Activated CD4-positive, CD25-positive, alpha-beta regulatory T cell treated with anti-CD3 and anti-CD28 coated beads, Interleukin-2, amount 50 U/mL, for 16 hours (primary cell): ENCODE measurements around the gene MAP4K1.
"Not testable (repeated sequence)": the region's sequence is repeated elsewhere in the genome, so short reads cannot be mapped to it uniquely, and the experiment has no call there.

ENCODE experiments used
- DNase-seq: peaks from one replicate; pipeline ENCODE4 v3.0.0-alpha.2; 2020; ENCODE audit warnings: low read depth, low spot score

The MAP4K1 gene

GRCh38 chr19:38569368-38569983, 48.3 kb downstream of the MAP4K1 start:
- no peak for DNase-seq

DNA sequence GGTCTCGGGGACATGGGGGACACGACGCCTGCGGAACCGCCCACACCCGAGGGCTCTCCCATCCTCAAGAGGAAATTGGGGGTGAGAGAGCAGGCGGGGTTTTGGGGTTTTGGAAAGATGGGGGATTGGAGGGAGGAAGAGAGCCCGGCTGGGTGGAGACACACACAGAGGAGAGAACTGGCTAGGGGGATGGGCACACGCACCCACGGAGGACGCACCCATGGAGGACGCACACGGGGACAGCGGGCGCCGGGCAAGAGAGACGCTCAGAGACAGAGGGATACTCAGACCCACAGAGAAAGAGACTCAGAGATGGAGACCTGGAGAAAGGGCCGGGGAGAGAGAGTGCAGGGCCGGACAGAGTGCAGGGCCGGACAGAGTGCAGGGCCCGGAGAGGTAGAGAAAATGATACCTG, 52.1 kb downstream of the MAP4K1 start:
- no peak for DNase-seq

- no peak for DNase-seq
Observed at GRCh38 chr19:38564981-38565690, 52.6 kb downstream of the MAP4K1 start.

DNA sequence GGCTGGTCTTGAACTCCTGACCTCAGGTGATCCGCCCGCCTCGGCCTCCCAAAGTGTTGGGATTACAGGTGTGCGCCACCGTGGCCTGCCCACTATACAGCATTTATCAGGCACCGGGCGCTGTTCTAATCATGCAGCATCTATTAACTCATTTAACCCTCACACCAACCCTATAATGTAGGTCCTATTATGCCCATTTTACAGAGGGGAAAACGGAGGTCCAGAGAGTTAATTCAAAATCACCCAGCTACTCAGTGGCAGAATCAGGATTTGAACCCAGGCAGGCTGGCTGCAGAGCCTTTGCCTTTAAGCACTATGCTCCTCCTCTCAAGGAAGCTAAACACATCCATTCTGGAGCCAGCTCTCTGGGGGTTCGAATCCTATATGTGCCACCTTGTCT, 54.3 kb downstream of the MAP4K1 start:
- DNase-seq, result no peak

DNA sequence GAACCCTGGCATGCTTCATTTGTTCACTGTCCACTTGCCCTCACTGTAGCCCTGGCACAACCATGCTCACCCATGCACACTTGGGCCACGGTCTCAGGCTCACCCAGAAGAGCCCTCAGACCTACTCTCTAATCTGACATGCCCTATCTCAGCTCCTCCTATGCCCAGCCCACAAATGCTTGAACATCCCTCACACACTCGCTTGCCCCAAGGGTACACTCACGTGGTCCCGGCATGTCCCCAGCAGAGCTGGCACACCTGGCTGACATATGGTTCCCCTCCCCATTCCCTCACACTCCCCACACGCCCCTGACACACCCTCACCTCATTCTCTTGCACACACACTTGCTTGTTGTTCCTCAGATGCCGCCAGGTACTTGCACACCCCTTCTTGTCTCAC, 55.7 kb downstream of the MAP4K1 start:
- DNase-seq, result no peak

GRCh38 chr19:38561658-38562057, 56.1 kb downstream of the MAP4K1 start:
- DNase-seq, result no peak

DNA sequence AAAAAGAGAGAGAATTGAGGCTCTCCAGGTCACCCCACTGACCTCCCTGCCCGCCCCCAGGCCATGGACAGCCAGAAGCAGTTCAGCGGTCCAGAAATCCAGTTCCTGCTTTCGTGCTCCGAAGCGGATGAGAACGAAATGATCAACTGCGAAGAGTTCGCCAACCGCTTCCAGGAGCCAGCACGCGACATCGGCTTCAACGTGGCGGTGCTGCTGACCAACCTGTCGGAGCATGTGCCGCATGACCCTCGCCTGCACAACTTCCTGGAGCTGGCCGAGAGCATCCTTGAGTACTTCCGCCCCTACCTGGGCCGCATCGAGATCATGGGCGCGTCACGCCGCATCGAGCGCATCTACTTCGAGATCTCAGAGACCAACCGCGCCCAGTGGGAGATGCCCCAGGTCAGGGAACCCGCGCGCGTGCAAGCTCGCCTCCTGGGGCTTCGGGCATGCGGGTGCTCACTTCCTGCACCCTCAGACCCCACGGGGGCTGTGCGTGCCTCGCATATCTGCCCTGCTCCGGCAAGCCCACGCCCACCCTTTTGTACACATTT, 56.6 kb downstream of the MAP4K1 start:
- no peak for DNase-seq

DNA sequence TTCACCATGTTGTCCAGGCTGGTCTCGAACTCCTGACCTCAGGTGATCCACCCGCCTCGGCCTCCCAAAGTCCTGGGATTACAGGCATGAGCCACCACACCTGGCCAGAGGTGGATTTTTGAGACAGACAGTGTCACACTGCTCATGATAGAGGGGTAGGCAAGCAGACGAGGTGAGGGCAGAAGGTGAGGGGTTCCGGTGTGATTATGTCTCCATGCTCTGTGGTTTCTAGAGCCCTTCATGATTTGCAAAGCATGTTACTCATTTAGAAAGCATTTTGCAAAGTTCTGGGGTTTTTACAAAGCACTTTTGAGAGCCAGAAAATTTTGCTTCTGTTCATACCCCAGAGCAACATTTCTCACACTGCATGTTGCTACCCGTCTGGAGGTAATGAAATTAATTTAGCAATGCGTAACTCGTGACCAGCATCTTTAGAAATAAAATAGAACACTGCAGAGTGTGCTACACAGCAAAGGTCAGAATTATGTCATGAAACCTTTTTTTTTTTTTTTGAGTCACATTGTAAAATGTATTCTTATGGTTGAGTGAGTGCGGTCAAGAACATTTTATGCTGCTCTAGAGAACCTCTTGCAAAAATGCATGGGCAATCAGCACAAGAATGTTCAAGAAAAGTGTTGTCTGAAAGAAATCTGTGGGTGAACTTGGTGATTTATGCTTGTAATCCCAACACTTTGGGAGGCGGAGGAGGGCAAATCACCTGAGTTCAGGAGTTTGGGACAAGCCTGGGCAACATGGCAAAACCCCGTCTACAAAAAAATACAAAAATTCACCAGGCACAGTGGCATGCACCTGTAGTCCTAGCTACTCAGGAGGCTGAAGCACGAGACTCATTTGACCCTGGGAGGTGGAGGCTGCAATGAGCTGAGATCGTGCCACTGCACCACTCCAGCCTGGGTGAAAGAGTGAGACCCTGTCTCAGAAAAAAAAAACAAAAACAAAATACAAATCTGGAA, 58.0 kb downstream of the MAP4K1 start:
- no peak for DNase-seq

- DNase-seq, result not testable (repeated sequence)
Observed at GRCh38 chr19:38558933-38559332, 58.8 kb downstream of the MAP4K1 start.

DNA sequence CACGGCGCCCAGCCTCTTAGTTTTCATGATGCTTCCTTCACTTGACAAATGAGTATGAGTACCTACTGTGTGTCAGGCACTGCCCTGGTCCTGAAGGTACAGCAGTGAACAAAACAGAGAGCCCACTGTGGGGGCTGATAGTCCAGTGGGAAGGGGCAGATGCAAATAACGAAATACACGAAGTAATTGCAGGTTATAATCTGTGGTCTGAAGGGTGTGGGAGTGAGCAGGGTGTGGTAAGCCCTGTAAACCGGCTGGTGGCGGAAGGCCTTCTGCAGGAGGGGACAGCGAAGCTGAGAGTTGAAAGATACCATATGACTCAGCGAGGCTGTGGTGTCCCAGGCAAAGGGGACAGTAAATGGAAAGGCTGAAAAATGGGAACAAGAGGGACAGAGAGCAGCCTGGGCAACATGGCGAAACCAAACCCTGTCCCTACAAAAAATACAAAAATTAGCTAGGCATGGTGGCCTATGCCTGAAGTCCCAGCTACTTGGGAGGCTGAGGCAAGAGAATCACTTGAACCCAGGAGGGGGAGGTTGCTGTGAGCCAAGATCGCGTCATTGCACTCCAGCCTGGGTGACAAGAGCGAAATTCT, 60.5 kb downstream of the MAP4K1 start:
- no peak for DNase-seq

- DNase-seq, result no peak
Observed at GRCh38 chr19:38556521-38557174, 61.1 kb downstream of the MAP4K1 start.

DNA sequence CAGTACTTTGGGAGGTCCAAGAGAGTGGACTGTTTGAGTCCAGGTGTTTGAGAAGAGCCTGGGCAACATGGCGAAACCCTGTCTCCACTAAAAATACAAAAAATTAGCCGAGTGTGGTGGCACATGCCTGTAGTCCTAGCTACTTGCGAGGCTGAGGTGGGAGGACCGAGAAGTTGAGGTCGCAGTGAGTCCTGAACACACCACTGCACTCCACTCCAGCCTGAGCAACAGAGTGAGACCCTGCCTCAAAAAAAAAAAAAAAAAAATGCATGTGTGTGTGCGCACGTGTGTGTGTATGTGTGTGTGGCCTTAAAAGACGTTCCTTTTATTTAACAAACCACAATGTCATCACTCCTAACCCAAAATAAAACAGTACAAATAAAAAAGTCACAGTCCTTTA, 62.6 kb downstream of the MAP4K1 start:
- no peak for DNase-seq

DNA sequence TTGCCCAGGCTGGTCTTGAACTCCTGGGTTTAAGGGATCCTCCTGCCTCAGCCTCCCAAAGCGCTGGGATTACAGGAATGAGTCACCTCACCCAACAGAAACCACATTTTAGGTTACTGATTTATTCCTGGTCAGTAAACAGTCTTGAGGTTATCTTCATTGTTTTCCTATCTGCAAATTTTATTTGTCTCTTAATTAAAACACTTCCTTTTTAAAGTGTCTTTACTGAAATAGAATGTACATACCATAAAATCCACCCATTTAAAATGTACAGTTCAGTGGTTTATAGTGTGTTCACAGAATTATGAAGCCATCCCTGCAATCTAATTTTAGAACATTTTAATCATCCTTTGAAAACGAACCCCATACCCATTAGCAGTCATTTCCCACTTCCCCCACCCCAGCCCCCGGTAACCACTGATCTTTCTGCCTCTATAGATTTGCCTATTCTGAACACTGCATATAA, 63.0 kb downstream of the MAP4K1 start:
- DNase-seq, result no peak

GRCh38 chr19:38553239-38553638, 64.5 kb downstream of the MAP4K1 start:
- not testable (repeated sequence) for DNase-seq

GRCh38 chr19:38551450-38551813, 66.3 kb downstream of the MAP4K1 start:
- no peak for DNase-seq

DNA sequence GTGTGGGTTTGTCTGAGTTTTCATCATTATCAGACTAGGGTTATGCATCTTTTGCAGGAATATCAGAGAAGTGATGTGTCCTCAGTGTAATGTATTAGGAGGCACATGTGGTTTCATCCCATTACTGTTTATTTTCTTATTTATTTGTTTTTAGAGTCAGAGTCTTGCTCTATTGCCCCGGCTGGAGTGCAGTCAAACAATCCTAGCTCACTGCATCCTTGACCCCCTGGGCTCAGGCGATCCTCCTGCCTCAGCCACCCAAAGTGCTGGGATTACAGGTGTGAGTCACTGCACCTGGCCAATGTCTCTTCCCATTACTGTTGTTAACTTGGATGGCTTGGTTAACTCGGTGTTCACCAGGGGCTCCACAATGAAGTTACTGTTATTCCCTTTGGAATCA, 67.4 kb downstream of the MAP4K1 start:
- no peak for DNase-seq

DNA sequence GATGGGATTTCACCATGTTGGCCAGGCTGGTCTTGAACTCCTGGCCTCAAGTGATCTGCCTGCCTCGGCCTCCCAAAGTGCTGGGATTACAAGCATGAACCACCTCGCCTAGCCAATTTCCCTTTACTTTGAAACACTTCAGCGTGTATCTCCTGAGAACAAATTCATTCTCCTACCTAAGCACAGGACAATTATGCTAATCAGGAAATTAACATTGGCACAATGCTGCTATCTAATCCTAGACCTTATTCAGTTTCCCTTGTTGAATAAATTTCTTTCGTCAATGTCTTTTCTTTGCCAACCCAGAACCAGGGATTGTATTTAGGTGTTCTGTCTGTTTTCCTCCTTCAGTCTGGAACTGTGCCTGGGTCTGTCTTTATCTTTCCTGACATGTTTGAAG, 67.8 kb downstream of the MAP4K1 start:
- no peak for DNase-seq

DNA sequence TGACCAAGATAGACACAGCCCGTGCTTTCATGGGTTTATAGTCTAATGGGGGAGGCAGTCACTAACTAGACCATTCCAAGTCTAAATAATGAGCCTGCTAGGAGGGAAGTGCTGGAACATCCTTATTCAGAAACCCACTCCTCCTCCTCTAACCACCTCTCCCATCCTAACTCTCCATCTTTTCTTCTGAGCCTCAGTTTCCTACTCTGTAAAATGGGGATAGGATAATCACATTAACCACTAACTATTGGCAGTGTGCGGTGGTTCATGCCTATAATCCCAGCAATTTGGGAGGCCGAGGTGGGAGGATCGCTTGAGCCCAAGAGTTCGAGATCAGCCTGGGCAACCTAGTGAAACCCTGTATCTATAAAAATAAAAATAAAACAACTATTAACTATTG, 68.7 kb downstream of the MAP4K1 start:
- no peak for DNase-seq

DNA sequence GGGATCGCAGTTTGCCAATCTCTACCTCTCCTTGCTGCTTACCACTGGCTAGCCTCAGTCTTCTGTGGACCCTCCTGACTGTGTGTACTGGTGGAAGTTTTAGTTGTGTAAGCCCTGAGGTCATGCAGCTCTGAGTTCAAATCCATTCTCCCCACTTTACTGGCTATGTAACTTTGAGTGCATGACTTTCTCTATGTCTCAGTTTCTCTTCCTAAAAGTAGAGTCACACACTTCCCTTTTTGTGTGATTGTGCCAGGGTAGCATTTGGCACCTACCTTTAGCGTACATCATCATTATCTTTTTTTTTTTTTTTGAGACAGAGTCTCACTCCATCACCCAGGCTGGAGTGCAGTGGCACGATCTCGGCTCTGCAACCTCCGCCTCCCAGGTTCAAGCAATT, 70.3 kb downstream of the MAP4K1 start:
- no peak for DNase-seq

DNA sequence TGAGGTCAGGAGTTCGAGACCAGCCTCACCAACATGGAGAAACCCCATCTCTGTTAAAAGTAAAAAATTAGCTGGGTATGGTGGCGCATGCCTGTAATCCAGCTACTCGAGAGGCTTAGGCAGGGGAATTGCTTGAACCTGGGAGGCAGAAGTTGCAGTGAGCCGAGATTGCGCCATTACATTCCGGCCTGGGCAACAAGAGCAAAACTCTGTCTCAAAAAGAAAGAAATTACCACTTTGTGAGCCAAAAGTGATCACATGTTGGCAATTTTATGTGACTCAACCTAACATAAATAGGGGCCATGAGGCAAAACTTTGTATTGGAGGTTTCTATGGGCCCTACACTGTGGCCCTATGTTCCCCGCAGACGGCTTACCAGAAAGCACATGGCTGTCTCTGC, 72.2 kb downstream of the MAP4K1 start:
- DNase-seq, result no peak
